Upper lobe of right lung (tissue), 1 donor: ENCODE results near the gene SET. TPM values are rescaled to one million over a fixed set of nuclear protein-coding genes. Genes with fewer than 3 reads are reported as not detected.
A peak's percentile ranks its signal among the peaks of the same experiment; 100 is the strongest.

Experiments
- ATAC-seq: fragments of 200-7000 bp; cut with Tn5 transposase; one replicate; pipeline ENCODE4 v1.9.1; 2020; ENCODE audit warnings: mild to moderate bottlenecking, moderate library complexity
- DNase-seq: peaks from one replicate; pipeline ENCODE4 v3.0.0-alpha.2; 2020
- H3K27ac ChIP-seq: fragments of 200-600 bp; one replicate; pipeline ENCODE4 v1.8.0; 2022
- H3K27me3 ChIP-seq: fragments of 200-600 bp; one replicate; pipeline ENCODE4 v1.8.0; 2022; ENCODE audit warnings: mild to moderate bottlenecking
- H3K36me3 ChIP-seq: fragments of 200-600 bp; one replicate; pipeline ENCODE4 v1.8.0; 2022
- H3K4me1 ChIP-seq: fragments of 200-600 bp; one replicate; pipeline ENCODE4 v1.8.0; 2022
- H3K4me3 ChIP-seq: fragments of 200-600 bp; one replicate; pipeline ENCODE4 v1.8.0; 2022; ENCODE audit warnings: mild to moderate bottlenecking
- H3K9me3 ChIP-seq: fragments of 200-600 bp; one replicate; pipeline ENCODE4 v1.8.0; 2022
- CTCF ChIP-seq: fragments of 200-600 bp; IDR thresholded peaks from one replicate; pipeline ENCODE4 v1.8.0; 2022; ENCODE audit warnings: antibody characterized with exemption
- intact Hi-C: fragments of 100-400 bp; cut with DNase I; formaldehyde crosslinking; loops from one replicate; pipeline ENCODE4 v1.11.0; 2022
- total RNA-seq: library from RNA; stranded (reverse); fragmentation: NEBNext Ultra II Directional; extraction: Animal tissue kit (Norgen Biotek cat#: 25700); gene quantifications from one replicate; pipeline ENCODE4 v1.2.1, GENCODE V29; 2021
- donor health status: DM: no; HTN: yes; CAD: no; lungs with severe emphysema.

The SET gene
- total RNA-seq, 1 donor from 2014 or later = 227 TPM

- Histone ChIP-seq H3K9me3 (no peaks in the 10 kb centered on the region), H3K4me1 (no peaks in the 10 kb centered on the region), H3K27me3 (no peaks in the 10 kb centered on the region), H3K36me3 (no peaks in the 10 kb centered on the region), H3K27ac (no peak overlapping the region), H3K4me3 (no peak overlapping the region)
- intact Hi-C loops = no loop called here
- ATAC-seq = peak; percentile 3
- no peak for DNase-seq
- TF ChIP-seq CTCF = no peak
Measured at GRCh38 chr9:128713411-128713780, 24.4 kb downstream of the SET start.

DNA sequence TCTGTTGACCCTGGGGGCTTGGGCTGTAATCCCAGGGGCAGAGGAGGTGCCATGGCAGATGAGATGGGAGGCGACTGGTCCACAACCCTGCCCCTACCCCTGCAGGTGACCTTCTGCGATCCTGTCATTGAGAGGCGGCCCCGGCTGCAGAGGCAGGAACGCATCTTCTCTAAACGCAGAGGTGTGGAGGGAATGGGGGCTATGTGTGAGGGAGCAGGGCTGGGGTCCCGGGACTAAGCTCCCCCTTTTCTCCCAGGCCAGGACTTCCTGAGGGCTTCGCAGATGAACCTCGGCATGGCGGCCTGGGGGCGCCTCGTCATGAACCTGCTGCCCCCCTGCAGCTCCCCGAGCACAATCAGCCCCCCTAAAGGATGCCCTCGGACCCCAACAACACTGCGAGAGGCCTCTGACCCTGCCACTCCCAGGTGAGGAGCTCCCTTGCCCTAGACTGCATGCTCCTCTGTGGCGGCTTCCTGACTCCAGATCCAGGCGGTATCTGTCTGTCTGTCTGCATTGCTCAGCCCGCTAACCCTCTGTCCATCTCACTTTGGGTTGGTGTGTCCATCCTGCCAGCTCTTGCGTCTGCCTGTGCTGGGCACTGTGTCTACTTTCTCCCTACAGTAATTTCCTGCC lies 25.0 kb downstream of the SET start:
- ATAC-seq = no peak
- no peaks in the 10 kb centered on the region for H3K36me3 ChIP-seq
- H3K27ac ChIP-seq = no peak overlapping the region
- peak; percentile 51 for DNase-seq
- no peak for TF ChIP-seq CTCF
- no peaks in the 10 kb centered on the region for H3K9me3 ChIP-seq
- no peaks in the 10 kb centered on the region for H3K4me1 ChIP-seq
- intact Hi-C loops = no loop called here
- no peaks in the 10 kb centered on the region for H3K27me3 ChIP-seq
- H3K4me3 ChIP-seq = no peak overlapping the region

DNA sequence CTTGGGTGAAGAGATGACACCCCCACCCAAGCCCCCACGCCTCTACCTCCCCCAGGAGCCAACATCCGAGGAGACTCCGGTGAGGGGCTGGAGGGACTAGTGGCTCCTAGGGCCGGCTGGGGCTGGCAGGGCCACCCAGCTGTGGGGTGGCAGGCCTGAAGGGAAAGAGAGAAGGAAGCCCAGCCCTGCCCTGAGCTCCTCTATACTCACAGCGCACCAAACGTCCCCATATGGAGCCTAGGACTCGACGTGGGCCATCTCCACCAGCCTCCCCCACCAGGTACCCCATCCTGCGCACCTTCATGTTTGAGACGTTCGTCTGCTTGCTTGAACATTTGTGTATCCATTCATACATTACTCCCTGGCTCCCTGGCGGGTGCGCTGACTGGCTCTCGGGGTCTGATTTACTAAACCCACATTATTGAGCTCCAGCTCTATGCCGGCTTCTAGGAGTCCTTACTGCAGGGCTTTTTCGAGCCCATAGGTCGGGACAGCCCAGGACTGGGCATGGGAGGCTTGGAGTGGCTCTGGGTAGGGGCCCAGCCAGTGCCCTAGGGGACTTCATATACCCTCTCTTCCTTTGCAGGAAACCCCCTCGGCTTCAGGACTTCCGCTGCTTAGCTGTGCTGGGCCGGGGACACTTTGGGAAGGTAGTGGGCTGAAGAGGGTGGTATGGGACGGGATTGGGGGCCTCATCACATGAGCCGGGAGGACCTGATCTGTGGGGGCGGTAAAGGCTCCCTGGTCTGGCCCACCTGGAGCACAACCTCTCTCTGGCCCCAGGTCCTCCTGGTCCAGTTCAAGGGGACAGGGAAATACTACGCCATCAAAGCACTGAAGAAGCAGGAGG lies 25.8 kb downstream of the SET start:
- DNase-seq (peak; percentile 51), ATAC-seq (no peak)
- Histone ChIP-seq H3K4me3 (no peak overlapping the region), H3K4me1 (no peaks in the 10 kb centered on the region), H3K27ac (no peak overlapping the region), H3K36me3 (no peaks in the 10 kb centered on the region), H3K9me3 (no peaks in the 10 kb centered on the region), H3K27me3 (no peaks in the 10 kb centered on the region)
- no peak for TF ChIP-seq CTCF
- intact Hi-C loops = no loop called here

GRCh38 chr9:128715436-128715750 lies 26.4 kb downstream of the SET start:
- no peak overlapping the region for H3K27ac ChIP-seq
- H3K9me3 ChIP-seq = no peaks in the 10 kb centered on the region
- DNase-seq = no peak
- no peak overlapping the region for H3K4me3 ChIP-seq
- no peak for TF ChIP-seq CTCF
- no peaks in the 10 kb centered on the region for H3K27me3 ChIP-seq
- no peak for ATAC-seq
- no peaks in the 10 kb centered on the region for H3K36me3 ChIP-seq
- no peaks in the 10 kb centered on the region for H3K4me1 ChIP-seq
- intact Hi-C loops = no loop called here

DNA sequence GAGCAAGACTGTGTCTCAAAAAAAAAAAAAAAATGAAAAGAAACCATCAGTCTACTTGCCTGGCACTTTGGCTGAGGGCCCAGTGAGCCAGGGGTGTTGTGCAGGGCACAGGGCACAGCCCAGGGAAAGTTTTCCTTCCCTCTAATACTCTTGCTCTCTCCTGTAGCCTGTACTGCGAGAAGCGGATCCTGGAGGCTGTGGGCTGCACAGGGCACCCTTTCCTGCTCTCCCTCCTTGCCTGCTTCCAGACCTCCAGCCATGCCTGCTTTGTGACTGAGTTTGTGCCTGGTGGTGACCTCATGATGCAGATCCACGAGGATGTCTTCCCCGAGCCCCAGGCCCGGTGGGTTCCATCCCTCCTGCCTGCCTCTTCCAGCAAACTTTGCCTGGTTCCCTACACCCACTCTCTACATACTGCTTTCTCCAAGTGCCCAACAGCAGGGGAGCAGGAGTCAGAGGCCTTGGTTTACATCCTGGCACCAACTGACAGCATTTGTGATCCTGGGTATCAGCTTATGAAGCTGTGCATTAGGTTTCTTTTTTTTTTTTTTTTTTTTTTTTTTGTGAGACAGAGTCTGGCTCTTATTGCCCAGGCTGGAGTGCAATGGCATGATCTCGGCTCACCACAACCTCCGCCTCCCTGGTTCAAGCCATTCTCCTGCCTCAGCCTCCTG lies 27.7 kb downstream of the SET start:
- peak; percentile 41 for DNase-seq
- Histone ChIP-seq H3K9me3 (no peaks in the 10 kb centered on the region), H3K4me3 (no peak overlapping the region), H3K36me3 (peaks cover 4% of the 10 kb centered on the region), H3K4me1 (no peaks in the 10 kb centered on the region), H3K27me3 (no peaks in the 10 kb centered on the region), H3K27ac (no peak overlapping the region)
- TF ChIP-seq CTCF = no peak
- intact Hi-C loops = no loop called here
- no peak for ATAC-seq
